A172 (cell line): ENCODE results near the gene CLCN6. TPM values are rescaled to one million over a fixed set of nuclear protein-coding genes. Genes with fewer than 3 reads are reported as not detected.

Source experiments
- DNase-seq: peaks from one replicate; pipeline ENCODE4 v3.0.0-alpha.2; 2015; ENCODE audit warnings: low spot score
- total RNA-seq: library from RNA; depleted of rRNA; stranded (reverse); fragments of >200 nt; shearing (Covaris generic); gene quantifications from 2 replicates; pipeline ENCODE4 v1.2.3, GENCODE V29; 2014

CLCN6 gene
- total RNA-seq, 1 experiment from 2014 or later = 1.3 TPM

GRCh38 chr1:11780380-11781147 lies 25.4 kb upstream of the CLCN6 start:
- DNase-seq = no peak

- peak; percentile 34 for DNase-seq
Observed at GRCh38 chr1:11781297-11781696, 24.7 kb upstream of the CLCN6 start.

GRCh38 chr1:11782127-11782708 lies 23.8 kb upstream of the CLCN6 start:
- no peak for DNase-seq

GRCh38 chr1:11783556-11783955 lies 22.4 kb upstream of the CLCN6 start:
- DNase-seq = no peak

- DNase-seq = no peak
Observed at GRCh38 chr1:11784256-11784992, 21.6 kb upstream of the CLCN6 start.

- DNase-seq = peak; percentile 10
Observed at GRCh38 chr1:11784993-11785769, 20.8 kb upstream of the CLCN6 start.

GRCh38 chr1:11786168-11786567 lies 19.8 kb upstream of the CLCN6 start:
- no peak for DNase-seq

GRCh38 chr1:11787251-11787803 lies 18.7 kb upstream of the CLCN6 start:
- peak; percentile 40 for DNase-seq

GRCh38 chr1:11787804-11788436 lies 18.1 kb upstream of the CLCN6 start:
- DNase-seq = no peak

GRCh38 chr1:11788549-11789053 lies 17.4 kb upstream of the CLCN6 start:
- DNase-seq = no peak

- DNase-seq = no peak
Observed at GRCh38 chr1:11789126-11790067, 16.6 kb upstream of the CLCN6 start.

- DNase-seq = no peak
Observed at GRCh38 chr1:11790101-11790879, 15.7 kb upstream of the CLCN6 start.

- DNase-seq = peak; percentile 89
Observed at GRCh38 chr1:11790880-11791715, 14.9 kb upstream of the CLCN6 start.

- no peak for DNase-seq
Observed at GRCh38 chr1:11792106-11792505, 13.9 kb upstream of the CLCN6 start.

- DNase-seq = no peak
Observed at GRCh38 chr1:11793819-11794218, 12.2 kb upstream of the CLCN6 start.

GRCh38 chr1:11794446-11795237 lies 11.3 kb upstream of the CLCN6 start:
- no peak for DNase-seq

GRCh38 chr1:11795238-11795890 lies 10.6 kb upstream of the CLCN6 start:
- no peak for DNase-seq
